Measurements from ENCODE around the gene ZBTB43.

ZBTB43 gene

GRCh38 chr9:126834672-126835071 is 29.8 kb downstream of the ZBTB43 start:
- no peak for TF ChIP-seq CTCF (IDR thresholded peaks at IDR 0.05; ENCODE audit: low read depth, low read length)
- in situ Hi-C loops (cut with HindIII; ENCODE audit: low sequenced_read_pairs), result no loop called here
- DNase-seq (ENCODE audit: low read depth, low spot score), result no peak
- no peak overlapping the region for H3K4me3 ChIP-seq (ENCODE audit: low read depth, low read length)

- in situ Hi-C loops (cut with HindIII; ENCODE audit: low sequenced_read_pairs), result no loop called here
- no peak for TF ChIP-seq CTCF (IDR thresholded peaks at IDR 0.05; ENCODE audit: low read depth, low read length)
- DNase-seq (ENCODE audit: low read depth, low spot score), result peak; percentile 36
- H3K4me3 ChIP-seq (ENCODE audit: low read depth, low read length), result no peak overlapping the region
These were observed 31.4 kb downstream of the ZBTB43 start for GRCh38 chr9:126836216-126836615.

GRCh38 chr9:126838055-126838811 is 33.4 kb downstream of the ZBTB43 start:
- DNase-seq (ENCODE audit: low read depth, low spot score), result no peak
- H3K4me3 ChIP-seq (ENCODE audit: low read depth, low read length), result no peak overlapping the region
- in situ Hi-C loops (cut with HindIII; ENCODE audit: low sequenced_read_pairs), result no loop called here
- TF ChIP-seq CTCF (IDR thresholded peaks at IDR 0.05; ENCODE audit: low read depth, low read length), result no peak

GRCh38 chr9:126838895-126839294 is 34.1 kb downstream of the ZBTB43 start:
- no peak for TF ChIP-seq CTCF (IDR thresholded peaks at IDR 0.05; ENCODE audit: low read depth, low read length)
- in situ Hi-C loops (cut with HindIII; ENCODE audit: low sequenced_read_pairs), result no loop called here
- no peak for DNase-seq (ENCODE audit: low read depth, low spot score)
- no peak overlapping the region for H3K4me3 ChIP-seq (ENCODE audit: low read depth, low read length)

GRCh38 chr9:126839301-126839700 is 34.5 kb downstream of the ZBTB43 start:
- DNase-seq (ENCODE audit: low read depth, low spot score), result no peak
- TF ChIP-seq CTCF (IDR thresholded peaks at IDR 0.05; ENCODE audit: low read depth, low read length), result no peak
- in situ Hi-C loops (cut with HindIII; ENCODE audit: low sequenced_read_pairs), result no loop called here
- no peak overlapping the region for H3K4me3 ChIP-seq (ENCODE audit: low read depth, low read length)

- no peak for DNase-seq (ENCODE audit: low read depth, low spot score)
- no peak overlapping the region for H3K4me3 ChIP-seq (ENCODE audit: low read depth, low read length)
- in situ Hi-C loops (cut with HindIII; ENCODE audit: low sequenced_read_pairs), result no loop called here
- TF ChIP-seq CTCF (IDR thresholded peaks at IDR 0.05; ENCODE audit: low read depth, low read length), result no peak
These were observed 37.5 kb downstream of the ZBTB43 start for GRCh38 chr9:126842220-126842842.
